HG02642 (cell line): Measurements from ENCODE around the gene FAM163B.

Source experiments
- ATAC-seq: cut with Tn5 transposase; IDR thresholded peaks from one replicate; pipeline ENCODE4 v1.9.1; 2021; ENCODE audit warnings: mild to moderate bottlenecking; ENCODE audit not compliant: unreplicated experiment, poor library complexity

The FAM163B gene

GRCh38 chr9:133558191-133559126 lies 50.7 kb downstream of the FAM163B start:
- peak; percentile 47 for ATAC-seq

GRCh38 chr9:133557581-133557980 lies 51.6 kb downstream of the FAM163B start:
- no peak for ATAC-seq

GRCh38 chr9:133556354-133556753 lies 52.8 kb downstream of the FAM163B start:
- ATAC-seq = no peak

DNA sequence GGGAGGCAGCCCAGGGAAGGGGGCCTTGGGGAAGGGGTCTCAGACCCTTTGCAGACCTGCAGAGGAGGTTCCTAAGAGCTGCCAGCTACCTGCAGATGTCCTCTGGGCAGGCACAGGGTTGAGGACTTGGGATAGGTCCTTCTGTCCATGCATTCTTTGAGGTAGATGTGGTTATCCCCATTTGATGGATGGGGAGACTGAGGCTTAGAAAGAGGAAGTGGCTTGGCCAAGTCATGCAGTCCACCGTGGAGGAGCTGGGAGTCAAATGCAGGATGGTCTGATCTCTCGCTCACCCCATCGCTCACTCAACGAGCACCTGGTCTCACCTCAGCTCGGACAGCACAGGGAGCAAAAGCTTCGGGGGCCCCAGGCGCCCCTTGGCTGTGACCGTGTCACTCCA lies 54.5 kb downstream of the FAM163B start:
- ATAC-seq = no peak

- ATAC-seq = no peak
Observed at GRCh38 chr9:133553973-133554713, 55.0 kb downstream of the FAM163B start.

GRCh38 chr9:133553123-133553522 lies 56.1 kb downstream of the FAM163B start:
- no peak for ATAC-seq

DNA sequence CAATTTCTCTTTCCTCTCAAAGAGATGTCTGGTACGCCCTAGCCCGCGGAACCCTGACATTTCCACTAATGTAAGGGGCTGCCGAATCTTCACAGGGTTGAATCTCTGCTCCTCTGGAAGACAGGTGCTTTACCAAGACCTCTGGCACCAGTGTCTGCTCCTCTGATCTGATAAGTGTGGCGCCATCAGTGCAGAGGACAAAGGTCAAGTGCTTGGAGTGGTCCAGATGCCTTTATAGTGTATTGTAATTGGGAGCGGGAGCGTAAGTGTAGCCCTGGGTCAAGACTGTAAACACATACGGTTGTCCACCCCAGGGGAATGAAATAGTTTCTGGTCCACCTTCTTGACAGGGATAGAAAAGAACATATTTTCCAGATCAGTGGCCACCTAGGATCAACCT lies 57.0 kb downstream of the FAM163B start:
- no peak for ATAC-seq

DNA sequence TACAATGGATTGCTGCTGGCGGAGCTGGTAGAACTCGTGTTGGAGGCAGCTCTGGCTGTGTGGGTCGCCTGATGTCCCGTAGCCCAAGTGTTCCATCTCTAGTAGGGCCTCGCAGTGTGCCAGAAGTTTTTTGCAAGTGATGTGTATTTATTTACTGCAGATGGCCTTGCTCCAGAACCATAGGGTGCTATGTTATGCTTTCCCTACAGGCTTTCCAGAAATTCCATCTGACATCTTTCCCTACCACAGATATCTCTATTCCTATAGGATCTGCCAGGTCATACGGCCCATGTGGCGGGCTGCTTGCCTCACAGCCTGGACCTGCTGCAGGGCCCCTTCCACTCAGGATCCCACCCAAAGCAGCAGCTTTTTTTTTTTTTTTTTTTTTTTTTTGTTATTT lies 57.7 kb downstream of the FAM163B start:
- ATAC-seq = no peak

- ATAC-seq = no peak
Observed at GRCh38 chr9:133547116-133547515, 62.1 kb downstream of the FAM163B start.

DNA sequence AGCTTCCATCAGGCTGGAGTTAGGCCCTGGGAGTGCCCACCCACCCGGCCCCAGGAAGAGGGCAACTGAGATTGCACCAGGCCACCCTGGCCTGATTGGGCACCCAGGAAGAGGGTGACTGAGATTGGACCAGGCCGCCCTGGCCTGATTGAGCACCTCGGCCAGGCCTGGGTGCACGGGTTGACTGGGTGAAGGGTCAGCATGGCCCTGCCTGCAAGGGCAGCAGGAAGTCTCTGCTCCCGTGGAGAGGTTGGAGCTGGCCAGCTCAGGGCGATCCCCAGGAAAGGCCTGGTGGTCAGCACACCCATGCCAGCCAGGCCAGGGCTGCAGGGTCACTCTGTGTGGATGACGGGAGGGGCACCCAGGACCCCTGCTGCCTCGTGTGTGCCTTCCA lies 62.9 kb downstream of the FAM163B start:
- no peak for ATAC-seq

- no peak for ATAC-seq
Observed at GRCh38 chr9:133545494-133546286, 63.5 kb downstream of the FAM163B start.

DNA sequence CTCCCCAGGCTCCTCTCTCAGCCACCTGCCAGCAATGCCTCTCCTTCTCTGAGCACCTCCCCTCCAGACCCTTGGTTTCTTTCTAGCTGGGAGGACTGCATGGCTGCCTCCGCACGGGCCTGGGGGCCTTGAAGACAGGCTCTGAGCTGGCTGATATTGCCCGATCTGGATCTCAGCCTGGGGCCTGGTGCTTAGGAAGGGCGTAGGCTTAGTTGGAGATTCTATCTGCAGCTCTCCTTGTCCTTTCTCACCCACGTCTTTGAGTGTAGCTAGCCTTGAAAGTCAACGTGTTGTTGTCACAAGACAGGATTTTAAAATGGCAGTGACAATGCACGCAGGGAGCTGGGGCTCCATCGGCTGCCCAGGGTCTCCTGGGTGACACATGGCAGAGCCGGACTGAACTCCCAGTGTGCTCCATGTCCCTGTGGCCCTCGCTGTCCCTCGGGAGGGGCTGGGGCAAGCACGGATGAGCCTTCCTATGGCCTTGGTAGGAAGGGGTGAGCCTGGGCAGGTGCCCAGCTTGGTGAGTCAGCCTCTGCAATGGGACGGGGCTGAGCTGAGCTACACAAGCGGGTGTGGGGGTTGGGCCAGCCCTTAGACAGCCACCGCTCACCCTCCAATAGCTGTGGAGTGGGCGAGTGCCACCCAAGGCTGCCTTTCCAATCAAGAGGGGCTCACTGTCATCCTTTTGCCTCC lies 65.3 kb downstream of the FAM163B start:
- no peak for ATAC-seq

GRCh38 chr9:133542002-133542401 lies 67.2 kb downstream of the FAM163B start:
- ATAC-seq = no peak

- no peak for ATAC-seq
Observed at GRCh38 chr9:133540698-133541025, 68.5 kb downstream of the FAM163B start.

- no peak for ATAC-seq
Observed at GRCh38 chr9:133539991-133540697, 69.0 kb downstream of the FAM163B start.

DNA sequence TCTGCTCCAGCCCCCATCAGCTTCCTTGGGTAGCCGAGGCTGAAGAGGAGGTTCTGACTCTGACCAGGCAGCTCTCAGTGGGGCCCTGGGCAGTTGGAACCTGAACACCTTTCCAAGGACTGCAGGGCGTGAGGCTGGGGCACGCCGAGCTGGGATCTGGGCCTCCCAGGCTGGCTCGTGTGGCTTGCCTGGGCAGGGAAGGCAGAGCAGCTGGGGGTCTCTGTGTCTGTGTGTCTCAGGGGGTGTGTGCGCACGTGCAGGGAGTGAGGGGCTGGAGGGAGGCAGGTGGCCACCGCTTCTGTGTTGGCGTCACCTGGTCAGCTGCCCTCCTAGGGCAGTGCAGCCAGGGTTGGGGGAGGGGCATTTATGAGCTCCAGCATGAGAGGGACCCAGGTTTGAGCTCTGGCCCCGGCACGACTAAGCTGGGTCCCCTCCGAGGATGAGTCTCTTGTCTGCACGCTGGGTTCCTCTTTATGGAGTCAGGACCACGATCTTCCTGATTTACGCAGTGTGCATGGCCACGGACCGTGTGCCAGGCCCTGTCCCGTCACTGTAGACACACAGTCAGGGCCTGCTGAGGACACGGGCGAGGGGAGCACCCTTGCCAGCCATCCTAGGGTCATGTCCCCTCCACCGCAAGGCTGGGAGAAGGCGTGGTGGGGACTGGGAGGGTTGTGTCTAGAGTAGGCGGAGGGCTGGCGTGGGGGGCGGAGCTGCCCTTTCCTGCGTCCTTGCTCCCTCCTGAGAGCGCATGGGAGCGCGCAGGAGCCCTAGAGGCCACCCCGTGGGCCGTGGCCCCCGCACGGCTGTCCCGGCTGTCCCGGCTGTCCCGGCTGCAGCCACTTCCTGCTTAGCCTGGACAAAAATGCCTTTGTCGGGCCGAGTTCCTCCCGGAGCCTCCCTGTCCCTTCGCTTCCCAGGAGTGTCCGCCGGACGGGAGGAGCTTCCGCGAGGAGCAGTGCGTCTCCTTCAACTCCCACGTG lies 70.0 kb downstream of the FAM163B start:
- no peak for ATAC-seq

DNA sequence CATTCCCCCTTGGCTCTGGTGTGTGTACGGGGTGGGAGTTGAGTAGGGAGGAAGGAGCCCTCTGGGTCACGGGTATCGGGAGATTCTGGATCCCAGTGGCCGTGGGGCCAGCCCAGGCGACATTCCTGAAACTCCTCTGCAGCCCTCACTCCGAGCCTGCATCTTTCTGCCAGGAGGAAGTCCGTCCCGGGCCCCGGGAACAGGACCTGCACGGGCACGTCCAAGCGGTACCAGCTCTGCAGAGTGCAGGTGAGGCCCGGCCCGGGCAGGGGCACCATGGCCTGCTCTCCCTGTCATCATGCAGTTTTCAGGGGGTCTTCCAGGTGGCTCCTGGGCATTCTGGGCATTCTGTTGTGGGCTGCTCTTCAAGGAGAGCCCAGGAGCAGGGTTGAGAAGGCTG lies 71.0 kb downstream of the FAM163B start:
- ATAC-seq = no peak

GRCh38 chr9:133537257-133537656 lies 71.9 kb downstream of the FAM163B start:
- ATAC-seq = no peak
